Small intestine (tissue), 7 donors: ENCODE data around the gene MYO10. TPM values are rescaled to one million over a fixed set of nuclear protein-coding genes. Genes with fewer than 3 reads are reported as not detected.
A peak's percentile ranks its signal among the peaks of the same experiment; 100 is the strongest.

Experiments
- DNase-seq, 2 donors: peaks; one replicate each; pipeline versions ENCODE4 v3.0.0 to v3.0.0-alpha.2; 2013
- FAIRE-seq: peaks from 2 replicates; lab custom pipeline; 2012; peaks lifted over from hg19 to GRCh38; lab: Jason Lieb, UNC
- H3K27ac ChIP-seq, 3 donors: one replicate each; pipeline ENCODE4 v1.5.1; 2013; ENCODE audit warnings: low read length in 2 of 3, mild to moderate bottlenecking in 2 of 3, control low read depth in 1 of 3, inconsistent platforms in 1 of 3, low read depth in 1 of 3, moderate library complexity in 1 of 3
- H3K27me3 ChIP-seq, 3 donors: one replicate each; pipeline ENCODE4 v1.6.1; 2013; ENCODE audit warnings: low read length in 3 of 3, inconsistent platforms in 1 of 3; ENCODE audit not compliant: control insufficient read depth in 3 of 3, insufficient read depth in 3 of 3
- H3K36me3 ChIP-seq, 3 donors: one replicate each; pipeline ENCODE4 v1.6.1; 2013; ENCODE audit warnings: low read length in 3 of 3, inconsistent platforms in 1 of 3, low read depth in 1 of 3, mild to moderate bottlenecking in 1 of 3, moderate library complexity in 1 of 3; ENCODE audit not compliant: control insufficient read depth in 3 of 3, insufficient read depth in 2 of 3
- H3K4me1 ChIP-seq, 3 donors: one replicate each; pipeline ENCODE4 v1.6.1; 2013; ENCODE audit warnings: low read length in 2 of 3, inconsistent platforms in 1 of 3, low read depth in 1 of 3, mild to moderate bottlenecking in 1 of 3, moderate library complexity in 1 of 3; ENCODE audit not compliant: control insufficient read depth in 3 of 3, insufficient read depth in 2 of 3
- H3K4me3 ChIP-seq, 3 donors: one replicate each; pipeline ENCODE4 v1.5.1; 2013; ENCODE audit warnings: low read length in 3 of 3, control low read depth in 1 of 3, inconsistent platforms in 1 of 3, low read depth in 1 of 3, mild to moderate bottlenecking in 1 of 3, moderate library complexity in 1 of 3
- H3K9me3 ChIP-seq, 2 donors: one replicate each; pipeline ENCODE4 v1.6.1; 2013; ENCODE audit warnings: low read depth in 1 of 2, low read length in 1 of 2; ENCODE audit not compliant: control insufficient read depth in 2 of 2, insufficient read depth in 1 of 2
- WGBS, 3 donors: extraction: QIAGEN DNeasy Blood & Tissue Kit; methylation state at CpG; one replicate each; pipeline ENCODE4 v1.1.7; 2013; 5-methylcytosine and 5-hydroxymethylcytosine counted together
- polyA plus RNA-seq, 4 donors: library from polyadenylated mRNA; stranded (reverse) in 3 of 4; unstranded in 1 of 4; fragments of 200-250 nt in 3 of 4; fragments of 120-200 nt in 1 of 4; gene quantifications; one replicate each; pipeline versions ENCODE4 v1.2.1 to v1.2.3, GENCODE V29; 2013
- donor health status: healthy with polysubstance abuse.
- donor health status: control.
- donor health status: control.
- donor health status: Bipolar disorder and iron deficiency.
- donor health status: healthy.

MYO10 gene
- polyA plus RNA-seq, 4 donors: 10.3 to 36.5 (median 18.7) TPM

GRCh38 chr5:16894236-16895057, 41.6 kb downstream of the MYO10 start:
- Histone ChIP-seq H3K4me3 (no peak overlapping the region), H3K27ac (peak overlapping the region; percentile 46 to 90 (median 90)), H3K9me3 (no peaks in the 10 kb centered on the region), H3K27me3 (no peaks in the 10 kb centered on the region), H3K4me1 (peaks cover 7 to 61% (median 15%) of the 10 kb centered on the region in 3 donors), H3K36me3 (peaks cover 0 to 2% (median 0%) of the 10 kb centered on the region in 3 donors)
- WGBS, 3 donors: 13 to 52% (median 28%) methylated on average over 13 of the region's 13 CpGs
- no peak for FAIRE-seq
- peak; percentile 90 to 95 for DNase-seq

GRCh38 chr5:16891033-16891432, 45.1 kb downstream of the MYO10 start:
- DNase-seq: peak; percentile 71 to 86
- WGBS, 3 donors: 19 to 58% (median 27%) methylated on average over 8 of the region's 8 CpGs
- Histone ChIP-seq H3K27ac (peak overlapping the region; percentile 3 to 69 (median 25)), H3K4me3 (no peak overlapping the region), H3K4me1 (peaks cover 3 to 50% (median 18%) of the 10 kb centered on the region in 3 donors), H3K27me3 (no peaks in the 10 kb centered on the region), H3K36me3 (peaks cover 0 to under 1% (median 0%) of the 10 kb centered on the region in 3 donors), H3K9me3 (no peaks in the 10 kb centered on the region)
- FAIRE-seq: no peak

GRCh38 chr5:16889972-16890519, 46.0 kb downstream of the MYO10 start:
- Histone ChIP-seq H3K36me3 (peaks cover 0 to 6% (median 0%) of the 10 kb centered on the region in 3 donors), H3K27me3 (no peaks in the 10 kb centered on the region), H3K4me1 (peaks cover 5 to 43% (median 16%) of the 10 kb centered on the region in 3 donors), H3K9me3 (no peaks in the 10 kb centered on the region), H3K27ac (no peak overlapping the region), H3K4me3 (no peak overlapping the region)
- 18 to 35% (median 24%) methylated on average over 5 of the region's 5 CpGs for WGBS, 3 donors
- no peak for DNase-seq
- FAIRE-seq: no peak

DNA sequence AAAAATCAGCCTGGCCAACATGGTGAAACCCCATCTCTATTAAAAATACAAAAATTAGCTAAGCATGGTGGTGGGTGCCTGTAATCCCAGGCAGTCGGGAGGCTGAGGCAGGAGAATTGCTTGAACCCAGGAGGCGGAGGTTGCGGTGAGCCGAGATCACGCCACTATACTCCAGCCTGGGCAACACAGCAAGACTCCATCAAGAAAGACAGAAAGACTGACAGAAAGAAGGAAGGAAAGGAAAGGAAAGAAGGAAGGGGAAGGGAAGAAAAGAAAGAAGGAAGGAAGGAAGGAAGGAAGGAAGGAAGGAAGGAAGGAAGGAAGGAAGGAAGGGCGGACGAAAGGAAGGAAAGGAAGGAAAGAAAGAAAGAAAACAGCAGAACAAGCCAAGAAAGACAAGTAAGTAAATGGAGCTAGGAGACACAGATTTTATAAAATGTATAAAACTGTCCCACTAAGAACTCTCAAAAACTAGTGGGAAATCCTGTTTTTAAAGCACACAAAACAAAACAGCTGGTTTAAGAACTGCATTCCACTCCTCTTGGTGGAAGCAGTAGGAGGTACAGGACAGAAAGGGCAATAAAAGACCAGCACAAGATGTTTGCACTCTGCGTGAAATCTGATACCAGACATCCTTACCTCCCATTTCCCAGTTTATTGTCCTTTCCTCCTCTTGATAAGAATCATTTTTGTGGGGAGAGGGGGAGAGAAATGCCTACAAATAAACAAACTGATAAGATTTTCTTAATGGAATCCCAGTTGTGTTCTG, 46.7 kb downstream of the MYO10 start:
- 73 to 83% (median 79%) methylated on average over 8 of the region's 8 CpGs for WGBS, 3 donors
- no peak for FAIRE-seq

GRCh38 chr5:16888694-16889124, 47.4 kb downstream of the MYO10 start:
- Histone ChIP-seq H3K27me3 (no peaks in the 10 kb centered on the region), H3K36me3 (peaks cover 0 to 6% (median 0%) of the 10 kb centered on the region in 3 donors), H3K4me1 (peaks cover 7 to 34% (median 20%) of the 10 kb centered on the region in 3 donors), H3K4me3 (no peak overlapping the region), H3K9me3 (no peaks in the 10 kb centered on the region), H3K27ac (no peak overlapping the region)
- DNase-seq: peak in 1 of 2 donors; percentile 69
- 57 to 69% (median 66%) methylated on average over 3 of the region's 3 CpGs for WGBS, 3 donors
- no peak for FAIRE-seq

More for the DNA sequence above, 46.7 kb downstream of the MYO10 start:
- H3K4me1 ChIP-seq: peaks cover 7 to 41% (median 21%) of the 10 kb centered on the region in 3 donors
- H3K4me3 ChIP-seq: no peak overlapping the region
- no peaks in the 10 kb centered on the region for H3K27me3 ChIP-seq
- H3K9me3 ChIP-seq: no peaks in the 10 kb centered on the region
- no peak for DNase-seq
- H3K27ac ChIP-seq: no peak overlapping the region
- peaks cover 0 to 6% (median 0%) of the 10 kb centered on the region in 3 donors for H3K36me3 ChIP-seq

DNA sequence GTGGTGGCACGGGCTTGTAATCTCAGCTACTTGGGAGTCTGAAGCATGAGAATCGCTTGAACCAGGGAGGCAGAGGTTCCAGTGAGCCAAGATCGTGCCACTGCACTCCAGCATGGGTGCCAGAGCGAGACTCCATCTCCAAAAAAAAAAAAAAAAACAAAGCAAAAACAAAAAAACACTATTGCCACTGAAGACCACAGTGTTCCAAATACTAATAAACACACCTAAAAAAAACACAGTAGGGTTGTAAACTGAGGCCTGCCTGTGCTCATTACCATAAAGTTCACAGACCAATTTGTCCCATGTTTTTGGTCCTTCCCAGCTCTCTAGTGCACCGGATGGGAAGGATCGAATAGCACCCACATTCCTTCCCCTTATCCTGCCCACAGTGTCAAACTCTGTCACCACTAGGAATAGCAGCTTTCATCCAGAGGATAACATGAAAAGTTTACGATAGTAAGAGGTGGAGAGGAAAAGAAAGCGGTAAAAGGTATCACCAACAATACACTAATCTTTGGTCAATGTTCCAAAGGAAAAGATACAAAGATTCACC, 49.2 kb downstream of the MYO10 start:
- no peak for FAIRE-seq
- 85 to 86% (median 86%) methylated on average over 8 of the region's 8 CpGs for WGBS, 3 donors
- peaks cover 5 to 32% (median 14%) of the 10 kb centered on the region in 3 donors for H3K4me1 ChIP-seq

GRCh38 chr5:16886366-16886736, 49.7 kb downstream of the MYO10 start:
- Histone ChIP-seq H3K27ac (no peak overlapping the region), H3K4me1 (peaks cover 6 to 31% (median 16%) of the 10 kb centered on the region in 3 donors), H3K27me3 (no peaks in the 10 kb centered on the region), H3K9me3 (no peaks in the 10 kb centered on the region), H3K4me3 (no peak overlapping the region), H3K36me3 (peaks cover 0 to 6% (median 0%) of the 10 kb centered on the region in 3 donors)
- no peak for DNase-seq
- no peak for FAIRE-seq
- 80 to 90% (median 88%) methylated on average over 7 of the region's 7 CpGs for WGBS, 3 donors

More for the DNA sequence above, 49.2 kb downstream of the MYO10 start:
- DNase-seq: no peak
- Histone ChIP-seq H3K27me3 (no peaks in the 10 kb centered on the region), H3K27ac (peak overlapping the region in 1 of 3 donors; percentile 20), H3K4me3 (no peak overlapping the region), H3K9me3 (no peaks in the 10 kb centered on the region), H3K36me3 (peaks cover 0 to 6% (median 0%) of the 10 kb centered on the region in 3 donors)
